SKM-1 treated with dmso at 0.1 percent for 144 hours (cell line): ENCODE data around the gene C4orf50.

Experiments
- DNase-seq: peaks from one replicate; lab custom pipeline; 2025; ENCODE audit not compliant: unreplicated experiment; lab: John Stamatoyannopoulos, UW

C4orf50 gene

DNA sequence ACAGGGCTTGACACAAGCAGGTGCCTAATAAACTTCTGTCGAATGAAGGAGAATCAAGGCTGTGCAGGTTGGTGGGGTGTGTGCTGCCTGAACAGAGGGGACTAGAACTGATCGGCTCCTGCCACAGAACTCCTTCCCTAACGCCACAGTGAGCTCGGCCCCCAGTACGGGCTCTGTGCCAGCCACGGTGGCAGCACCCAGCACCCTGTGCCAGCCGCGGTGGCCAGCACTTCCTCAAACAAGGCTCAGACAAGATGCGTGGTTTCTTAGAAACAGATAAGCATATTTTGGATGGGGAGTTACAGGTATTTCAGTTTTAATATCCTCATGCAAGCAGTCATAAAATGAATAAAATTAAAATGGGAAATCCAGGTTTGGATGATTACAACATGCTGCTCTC is 26.0 kb upstream of the C4orf50 start:
- DNase-seq: no peak

DNA sequence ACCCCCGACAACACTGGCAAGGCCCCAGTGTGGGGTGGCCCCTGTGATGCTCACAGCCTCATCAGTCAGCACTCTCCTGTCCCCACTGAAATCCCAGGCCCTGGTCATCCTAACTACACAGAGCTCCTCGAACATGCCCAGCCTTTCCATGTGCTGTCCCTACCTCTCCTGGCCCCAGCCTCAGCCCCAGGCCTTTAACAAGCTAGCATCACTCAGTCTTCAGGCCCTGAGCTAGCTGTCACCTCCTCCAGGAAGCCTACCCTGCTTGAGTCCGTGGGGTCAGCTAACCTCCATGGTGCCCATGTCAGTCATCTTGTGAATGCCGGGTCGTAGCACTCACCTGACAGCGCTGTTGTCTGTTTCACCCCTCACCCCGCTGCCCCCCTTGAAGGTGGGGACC is 25.6 kb upstream of the C4orf50 start:
- DNase-seq: no peak

DNA sequence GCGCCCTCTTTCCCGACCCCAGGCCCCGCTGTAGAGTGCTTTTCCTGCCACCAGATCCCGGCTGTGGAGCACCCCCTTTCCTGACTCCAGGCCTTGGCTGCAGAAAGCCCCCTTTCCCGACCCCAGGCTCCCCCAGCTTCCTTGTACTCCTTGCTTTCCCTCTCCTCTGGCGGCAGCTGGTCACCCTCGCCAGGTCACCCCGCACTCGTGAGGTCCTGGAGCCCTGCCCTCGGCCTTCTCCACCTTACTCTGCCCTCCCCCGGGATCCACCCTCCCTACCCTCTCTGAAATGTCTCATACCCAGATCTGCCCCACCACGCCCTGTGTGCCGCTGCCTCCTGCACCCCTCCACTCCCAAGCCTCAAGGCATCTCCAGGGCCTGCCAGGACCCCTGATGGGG is 25.0 kb upstream of the C4orf50 start:
- DNase-seq: no peak

DNA sequence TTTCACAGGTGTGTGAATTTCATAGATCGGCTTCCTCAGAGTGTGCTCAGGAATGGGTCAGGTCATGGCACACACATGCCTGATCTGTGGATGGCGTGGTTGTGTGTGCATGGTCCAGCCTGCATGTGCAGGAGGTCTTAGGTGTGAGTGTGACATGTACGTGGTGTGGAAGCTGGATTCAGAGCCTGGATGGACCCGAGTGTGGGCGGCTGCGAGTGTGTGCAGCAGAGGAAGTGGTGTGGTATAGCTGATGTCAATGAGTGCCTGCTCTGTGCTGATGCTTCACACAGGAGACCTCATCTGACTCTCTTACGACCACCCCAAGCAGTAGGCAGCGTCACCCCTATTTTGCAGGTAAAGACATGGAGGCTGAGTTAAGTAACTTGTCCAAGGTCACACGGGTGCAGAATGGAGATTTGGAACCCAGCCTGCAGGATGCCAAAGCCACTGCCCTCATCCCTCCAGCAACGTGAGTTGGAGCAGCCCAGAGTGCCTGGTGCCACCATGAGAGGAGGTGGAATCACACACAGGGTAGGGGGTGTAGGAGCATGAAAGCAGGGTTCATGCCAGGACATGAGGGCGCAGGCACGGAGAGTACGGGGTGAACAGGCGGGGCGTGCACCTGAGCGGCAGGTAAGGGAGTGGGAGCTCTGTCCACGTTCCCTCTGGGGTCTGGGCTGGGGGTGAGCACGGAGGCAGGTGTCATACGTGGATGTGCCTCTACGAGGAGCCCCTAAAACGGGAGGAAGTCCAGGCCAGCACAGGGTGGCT is 24.2 kb upstream of the C4orf50 start:
- DNase-seq: no peak

DNA sequence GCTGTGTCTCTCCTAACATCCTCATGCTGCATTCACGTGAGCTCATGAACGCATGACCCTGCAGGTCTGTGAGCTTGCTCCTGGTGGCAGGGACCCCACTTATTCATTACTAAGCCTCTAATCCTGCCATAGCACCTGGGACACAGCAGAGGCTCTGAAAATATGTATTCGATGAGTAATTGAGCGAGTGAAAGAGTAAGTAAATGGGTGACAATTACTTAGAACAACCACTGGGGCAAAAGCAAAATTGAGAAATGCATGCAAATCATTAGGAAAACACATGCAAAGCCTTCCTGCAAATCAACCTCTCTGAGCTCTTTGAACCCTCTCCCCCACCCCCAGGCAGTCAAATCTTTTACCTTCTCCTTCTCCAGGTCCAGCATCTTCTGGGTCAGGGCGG is 23.6 kb upstream of the C4orf50 start:
- no peak for DNase-seq

DNA sequence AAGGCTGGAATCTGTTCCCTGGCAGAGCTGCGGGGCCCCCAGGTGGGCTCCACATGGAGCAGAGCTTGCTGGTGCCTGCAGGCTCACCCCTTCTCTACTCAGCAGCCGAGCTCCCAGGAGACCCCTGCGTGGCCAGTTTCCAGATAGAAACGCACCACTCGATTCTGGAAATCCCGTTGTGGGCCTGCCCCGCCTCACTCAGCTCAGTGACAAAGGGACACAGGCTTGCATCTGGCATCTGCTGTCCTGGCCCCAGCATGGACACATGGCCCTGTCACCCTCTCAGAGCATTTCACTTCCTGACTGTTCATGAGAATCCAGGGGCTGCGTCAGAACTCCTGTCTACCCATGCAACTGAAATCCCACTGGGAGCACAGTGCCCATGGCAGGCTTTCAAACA is 20.5 kb upstream of the C4orf50 start:
- no peak for DNase-seq

DNA sequence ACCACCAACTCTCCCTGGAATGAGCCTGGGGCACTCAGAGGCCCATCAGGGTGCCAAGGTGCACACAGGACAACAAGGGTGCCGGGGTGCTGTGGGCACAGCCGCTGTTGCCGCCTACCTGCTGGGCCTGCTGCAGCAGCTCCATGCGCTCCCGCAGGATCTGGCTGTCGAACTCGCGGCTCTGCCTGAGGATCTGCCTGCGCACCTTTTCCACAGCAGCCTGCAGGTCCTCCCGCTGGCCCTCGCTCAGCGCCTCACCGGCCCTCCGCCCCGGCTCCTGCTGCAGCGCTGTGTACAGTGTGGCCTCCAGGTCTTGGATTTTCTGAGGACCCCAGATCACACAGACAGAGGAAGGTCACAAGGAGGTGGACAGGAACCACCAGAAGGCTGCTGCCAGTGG is 17.6 kb upstream of the C4orf50 start:
- no peak for DNase-seq

DNA sequence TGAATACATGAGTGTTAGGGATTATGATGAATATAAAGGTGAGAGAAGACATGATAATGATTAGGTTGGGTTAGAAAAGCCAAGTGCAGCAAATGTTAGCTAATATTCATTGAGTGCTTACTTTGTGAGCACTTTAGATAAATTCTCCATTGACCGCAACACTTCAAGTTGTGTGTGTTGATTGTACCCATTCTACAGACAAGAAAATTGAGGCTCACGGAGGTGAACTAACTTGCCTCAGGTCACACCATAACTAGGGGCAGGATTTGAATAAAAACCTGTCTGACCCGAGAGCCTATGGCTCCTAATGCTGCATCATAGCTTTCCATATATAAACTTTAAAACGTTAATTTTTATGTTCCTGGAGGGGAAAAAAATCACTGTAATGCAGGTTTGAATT is 15.2 kb upstream of the C4orf50 start:
- DNase-seq: no peak

DNA sequence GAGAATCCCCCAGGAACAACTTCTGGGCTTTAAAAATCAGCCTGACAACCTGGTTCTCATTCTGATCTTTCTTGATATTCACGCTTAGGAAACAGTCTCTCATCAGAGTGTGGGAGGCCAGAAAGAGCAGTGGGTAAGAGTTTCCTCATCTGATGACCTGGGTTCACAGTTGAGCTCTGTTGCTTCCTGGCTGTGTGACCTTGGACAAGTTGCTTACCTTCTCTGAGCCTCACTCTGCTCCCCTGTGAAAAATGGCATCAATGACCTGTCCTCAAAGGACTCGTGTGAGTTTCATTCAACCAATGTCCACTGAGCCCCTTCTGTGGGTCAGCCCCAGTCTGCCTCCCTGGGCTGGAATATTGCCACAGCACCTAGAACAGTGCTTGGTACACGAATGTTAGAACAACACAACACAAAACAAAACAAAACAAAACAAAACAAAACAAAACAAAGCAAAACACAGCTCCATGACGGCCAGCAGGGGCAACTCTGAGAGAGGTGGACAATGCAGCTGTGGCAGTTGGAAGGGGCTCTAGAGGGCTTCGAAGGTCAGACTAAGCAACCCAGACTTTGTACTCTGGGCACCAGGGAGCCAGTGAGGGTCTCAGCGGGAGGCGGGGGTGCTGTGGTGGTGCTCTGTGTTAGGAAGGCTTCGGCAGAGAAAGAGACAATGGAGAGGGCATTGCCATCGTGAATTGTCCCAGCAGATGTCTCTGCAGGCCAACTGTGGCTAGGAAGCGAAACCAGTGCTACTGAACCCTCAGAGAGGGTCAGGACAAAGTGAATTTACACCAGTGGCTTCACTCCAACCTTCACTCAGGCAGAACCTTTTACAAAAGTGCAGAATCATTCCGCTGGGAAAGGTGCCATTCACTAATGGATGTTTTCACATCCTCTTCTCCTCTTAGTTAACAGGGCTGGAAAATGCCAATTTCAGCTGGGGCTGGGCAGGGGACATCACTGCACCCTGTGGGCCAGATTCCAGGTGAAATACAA is 14.3 kb upstream of the C4orf50 start:
- no peak for DNase-seq

DNA sequence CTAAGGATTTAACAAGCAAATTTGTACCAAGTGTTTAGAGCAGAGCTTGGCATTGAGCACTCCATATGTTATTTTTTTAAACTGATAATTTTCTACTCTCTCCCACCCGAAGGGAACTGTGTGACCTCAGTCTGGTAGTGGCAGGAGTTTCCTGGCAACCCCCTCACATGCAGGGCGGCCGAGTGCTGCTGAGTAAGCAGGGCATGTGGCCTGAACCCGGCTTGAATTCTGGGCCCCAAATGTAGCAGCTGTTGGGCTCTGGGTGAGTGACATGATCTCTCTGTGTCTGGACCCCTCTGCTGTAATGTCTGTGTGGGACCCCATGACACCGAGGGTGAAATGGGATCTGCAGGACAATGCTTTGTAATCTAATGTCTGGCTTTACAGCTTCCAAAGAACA is 13.6 kb upstream of the C4orf50 start:
- no peak for DNase-seq

DNA sequence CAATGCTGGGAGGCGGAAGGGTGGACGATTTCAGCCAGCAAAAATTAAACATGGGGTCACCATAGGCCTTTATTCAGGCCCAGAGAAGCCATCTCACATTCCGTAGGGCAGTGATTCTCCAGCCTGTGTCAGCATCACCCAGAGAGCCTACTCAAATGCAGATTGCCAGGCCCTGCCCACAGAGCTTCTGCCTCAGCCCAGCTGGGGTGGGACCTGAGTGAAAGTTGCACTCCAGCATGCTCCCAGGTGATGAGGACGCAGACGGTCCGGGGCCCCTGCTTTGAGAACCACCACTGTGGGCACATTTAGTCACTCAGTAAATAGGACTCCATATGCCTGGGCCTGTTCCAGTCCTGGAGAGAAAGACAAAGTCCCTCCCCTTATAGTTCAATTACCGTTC is 12.4 kb upstream of the C4orf50 start:
- DNase-seq: no peak

DNA sequence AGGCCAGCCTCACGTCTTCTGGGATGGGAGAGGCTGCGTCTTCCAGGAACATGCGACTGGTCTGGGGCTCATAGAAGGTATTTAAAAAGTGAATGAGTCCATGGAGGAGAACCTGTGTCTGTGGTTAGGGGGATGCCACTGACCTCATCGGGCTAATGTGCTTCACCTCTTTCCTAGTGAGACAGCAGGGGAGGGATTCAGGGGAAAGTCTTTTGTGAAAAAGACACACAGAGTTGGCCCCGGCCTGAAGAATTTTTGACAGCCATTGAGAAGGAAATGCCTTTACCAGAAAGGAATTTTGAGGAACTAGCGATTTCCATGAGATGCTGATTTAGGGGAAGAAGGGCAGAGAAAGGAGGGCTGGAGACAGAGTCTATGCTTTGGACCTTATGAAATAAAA is 11.0 kb upstream of the C4orf50 start:
- DNase-seq: no peak

DNA sequence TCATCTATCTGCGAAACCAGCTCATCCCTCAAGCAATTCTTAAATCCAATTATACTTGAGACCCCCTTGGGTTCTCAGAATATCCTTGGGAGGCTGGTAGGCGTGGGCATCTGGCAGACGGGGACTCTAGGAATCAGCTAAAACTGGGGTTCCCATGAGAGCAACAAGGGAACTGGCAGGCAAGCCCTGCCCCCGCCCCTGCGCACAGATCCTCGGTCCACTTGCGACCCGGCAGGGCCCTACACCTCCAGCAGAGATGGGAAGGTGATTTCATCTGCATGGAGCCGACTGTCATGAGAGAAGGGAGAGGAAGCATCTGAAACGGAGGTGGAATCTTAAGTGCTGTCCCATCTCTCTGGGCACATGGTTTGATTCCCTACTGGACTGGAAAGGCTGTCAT is 9.9 kb upstream of the C4orf50 start:
- DNase-seq: no peak

DNA sequence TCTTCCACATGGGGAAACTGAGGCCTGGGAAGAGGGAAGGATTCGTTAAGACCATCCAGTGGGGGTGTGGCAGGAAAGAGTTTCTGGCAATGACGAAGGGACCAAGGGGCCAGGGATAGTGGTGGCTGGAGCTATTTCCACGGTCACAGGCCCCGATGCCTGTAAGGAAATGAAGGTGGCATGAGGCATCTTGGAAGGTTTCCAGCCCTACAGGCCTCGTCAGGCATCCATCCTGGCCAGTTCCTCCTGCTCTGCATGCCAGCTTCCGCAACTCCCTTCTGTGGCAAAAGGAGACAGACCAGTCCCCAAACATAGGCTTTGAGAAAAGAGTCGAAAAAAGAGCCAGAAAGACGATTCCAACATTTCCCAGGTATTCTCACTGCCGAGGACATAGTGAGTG is 9.2 kb upstream of the C4orf50 start:
- no peak for DNase-seq

DNA sequence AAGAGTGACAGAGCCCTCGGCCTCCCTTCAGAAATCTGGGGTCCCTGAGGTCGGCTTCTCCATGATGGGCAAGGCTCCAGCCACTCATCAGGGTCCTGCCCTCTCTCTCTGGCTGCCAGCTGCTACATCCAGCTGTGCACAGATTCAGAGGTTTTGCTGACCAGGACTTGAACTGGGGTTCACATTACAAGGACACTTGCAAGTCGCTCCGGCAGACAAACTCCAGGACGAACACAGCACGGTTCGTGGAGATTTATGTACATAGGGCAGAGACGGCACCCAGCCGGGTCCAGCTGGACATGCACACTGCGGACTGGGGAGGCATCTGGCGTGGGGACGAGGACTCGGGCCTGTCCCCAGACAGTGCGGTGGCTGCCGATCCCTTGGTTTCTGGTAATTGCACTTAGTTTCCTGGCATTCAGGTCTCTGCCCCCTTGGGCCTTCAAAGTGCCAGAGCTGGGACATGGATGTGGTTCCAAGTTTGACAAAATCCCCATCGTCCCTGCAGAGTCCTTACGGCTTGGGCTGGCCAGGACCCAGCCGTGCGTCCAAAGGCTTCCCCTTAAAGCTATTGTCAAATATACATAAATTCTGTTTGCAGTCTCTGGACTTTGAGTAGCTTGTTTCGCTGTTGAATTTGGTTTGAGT is 6.2 kb upstream of the C4orf50 start:
- no peak for DNase-seq

DNA sequence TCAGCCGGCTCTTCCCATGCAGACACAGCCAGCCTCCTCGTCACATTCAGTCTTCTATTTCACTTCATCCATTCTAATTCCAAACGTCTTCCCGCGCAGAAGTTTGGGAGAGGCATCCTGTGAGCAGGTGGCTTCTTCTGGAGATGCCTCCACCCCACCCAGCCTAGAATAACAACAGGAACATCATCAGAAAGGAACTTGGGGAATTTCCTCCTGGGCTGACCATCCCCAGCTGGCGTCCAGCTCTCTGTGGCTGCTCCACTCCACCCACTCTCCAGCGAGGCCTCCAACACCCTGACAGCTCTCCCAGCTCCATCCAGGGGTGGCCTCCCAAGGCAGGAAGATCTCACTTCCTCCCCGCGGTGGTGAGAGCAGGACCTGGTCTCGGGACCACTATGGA is 5.5 kb upstream of the C4orf50 start:
- DNase-seq: no peak

DNA sequence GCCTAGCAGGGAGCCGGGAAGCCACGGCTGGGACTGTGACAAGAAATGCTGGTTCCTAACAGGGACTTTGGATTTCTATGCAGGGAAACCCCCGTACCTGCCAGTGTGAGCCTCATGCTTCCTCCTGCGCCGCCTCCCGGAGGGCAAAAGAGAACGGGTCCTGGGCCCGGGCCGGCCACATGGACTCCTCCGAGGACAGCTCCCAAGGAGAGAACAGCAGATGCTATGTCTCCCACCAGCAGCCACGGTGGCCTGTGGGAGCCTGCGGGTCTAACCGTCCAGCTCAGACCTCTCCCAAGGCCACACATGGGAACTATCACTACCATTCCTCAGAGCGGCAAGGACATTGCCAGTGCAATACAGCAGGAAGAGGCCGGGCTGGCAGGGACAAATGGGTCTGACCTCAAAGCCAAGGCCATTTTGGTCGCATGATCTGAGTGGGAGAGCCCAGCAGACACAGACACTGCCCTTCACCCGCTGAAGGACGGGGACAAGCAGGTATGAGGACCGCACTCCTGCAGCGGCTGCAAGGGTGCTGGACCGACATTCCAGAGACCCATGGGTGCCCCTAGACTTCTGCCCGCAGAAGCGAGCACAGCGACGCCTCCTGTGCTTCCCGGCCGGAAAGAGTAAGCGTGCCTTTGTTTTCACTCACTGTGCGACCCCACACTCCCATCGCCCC is 4.5 kb upstream of the C4orf50 start:
- no peak for DNase-seq

DNA sequence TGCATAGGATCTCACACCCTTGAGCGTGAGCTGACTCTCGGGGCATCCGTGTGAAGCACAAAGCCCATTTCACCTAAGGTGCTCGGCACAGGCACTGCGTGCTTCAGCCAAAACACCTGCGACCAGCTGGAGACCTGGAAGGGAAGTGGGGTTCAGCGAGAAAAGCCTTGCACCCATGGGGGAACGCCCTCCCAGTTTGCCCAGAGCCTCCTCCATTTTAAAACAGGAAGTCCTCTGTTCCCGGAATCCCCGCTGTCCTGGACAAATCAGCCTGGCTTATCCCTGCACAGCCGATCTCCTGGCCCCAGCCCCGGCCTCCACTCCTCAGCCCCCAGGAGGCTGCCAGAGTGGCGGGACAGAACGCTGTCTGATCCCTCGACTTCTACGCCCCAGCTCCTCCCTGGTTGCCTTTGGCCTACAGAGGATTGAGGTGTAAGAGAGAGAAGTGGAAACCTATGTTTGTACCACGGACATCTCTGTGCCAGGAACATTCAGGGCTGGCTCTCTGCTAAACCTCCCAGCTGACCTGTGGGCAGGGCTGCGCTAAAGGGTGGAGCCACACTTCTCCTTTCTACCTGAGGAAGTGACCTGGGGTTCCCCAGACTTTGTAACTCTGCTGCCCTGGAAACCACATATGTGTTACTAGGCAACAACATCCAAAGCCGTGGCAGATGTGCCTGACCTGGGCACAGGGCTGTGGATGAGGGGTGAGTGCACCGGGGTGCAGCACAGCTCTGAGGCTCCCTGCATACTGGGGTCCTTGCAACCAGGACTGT is 3.8 kb upstream of the C4orf50 start:
- no peak for DNase-seq

DNA sequence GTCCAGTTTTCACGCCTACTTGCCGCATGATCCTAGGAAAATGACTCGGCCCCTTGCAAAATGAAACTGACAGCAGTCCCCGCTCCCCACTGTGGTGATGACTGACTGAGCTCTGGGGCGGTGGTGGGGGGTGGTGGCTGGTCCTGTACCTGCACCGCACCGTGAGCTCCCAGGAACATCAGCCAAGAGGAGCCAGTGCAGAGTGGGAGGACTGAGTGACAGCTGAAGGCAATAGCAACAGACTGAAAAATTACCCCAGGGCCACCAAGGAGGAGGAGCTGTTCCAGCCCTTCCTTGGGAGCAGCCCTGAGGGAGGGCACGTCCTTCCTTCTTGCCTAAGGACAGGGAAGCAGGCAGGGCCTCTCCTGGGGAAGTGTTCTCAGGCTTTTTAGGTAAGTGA is 2.4 kb upstream of the C4orf50 start:
- no peak for DNase-seq
